PC-9 (cell line): ENCODE data around the gene SYF2. TPM values are rescaled to one million over a fixed set of nuclear protein-coding genes. Genes with fewer than 3 reads are reported as not detected.
"Not testable (repeated sequence)": the region's sequence is repeated elsewhere in the genome, so short reads cannot be mapped to it uniquely, and the experiment has no call there.

Experiments used
- Bru-seq: library from RNA; stranded (reverse); fragments of 400-500 nt; gene quantifications from one replicate; lab custom pipeline; 2021; lab: Mats Ljungman, UMichigan
- BruChase-seq, 2 experiments: library from RNA; stranded (reverse); fragments of 400-500 nt; gene quantifications; one replicate each; lab custom pipeline; 2021; lab: Mats Ljungman, UMichigan
- BruUV-seq: library from RNA; stranded (reverse); fragments of 400-500 nt; replicated peaks from 2 replicates; lab custom pipeline; 2021; lab: Mats Ljungman, UMichigan
- CTCF ChIA-PET: fragments of 300-600 bp; sonication (Branson Sonifier 250); formaldehyde crosslinking; loops from one replicate; lab custom pipeline; 2022; ENCODE audit warnings: antibody characterized with exemption; lab: Charles Lee
- POLR2A ChIA-PET: fragments of 300-600 bp; sonication (Branson Sonifier 250); formaldehyde crosslinking; loops from one replicate; lab custom pipeline; 2022; ENCODE audit warnings: antibody characterized with exemption; ENCODE audit not compliant: unreplicated experiment; lab: Charles Lee
- DNase-seq, 2 experiments: peaks; one replicate each; pipeline versions ENCODE4 v3.0.0 to v3.0.0-alpha.2; 2015 to 2022; ENCODE audit warnings: mixed read lengths in 1 of 2
- H2AFZ ChIP-seq: fragments of 200-600 bp; sonication (generic); 2 replicates; pipeline ENCODE4 v1.8.1; 2017; ENCODE audit warnings: antibody characterized with exemption
- H3F3A ChIP-seq: fragments of 200-600 bp; sonication (generic); 2 replicates; pipeline ENCODE4 v1.8.1; 2017; ENCODE audit warnings: antibody characterized with exemption, mild to moderate bottlenecking, low read depth; ENCODE audit not compliant: insufficient read depth
- H3K27ac ChIP-seq: fragments of 200-600 bp; sonication (generic); 2 replicates; pipeline ENCODE4 v1.6.1; 2016; ENCODE audit warnings: mixed run types
- H3K27me3 ChIP-seq: fragments of 200-600 bp; sonication (generic); 2 replicates; pipeline ENCODE4 v1.6.1; 2016; ENCODE audit warnings: low read depth, mixed run types; ENCODE audit not compliant: insufficient read depth
- H3K36me3 ChIP-seq: fragments of 200-600 bp; sonication (generic); 2 replicates; pipeline ENCODE4 v1.6.1; 2016; ENCODE audit warnings: low read depth, mixed run types
- H3K4me1 ChIP-seq: fragments of 200-600 bp; sonication (generic); replicated peaks from 2 replicates; pipeline ENCODE4 v1.6.1; 2016; ENCODE audit warnings: mixed run types; ENCODE audit not compliant: insufficient read depth
- H3K4me2 ChIP-seq: fragments of 200-600 bp; sonication (generic); 2 replicates; pipeline ENCODE4 v1.6.1; 2017; ENCODE audit warnings: mixed run types
- H3K4me3 ChIP-seq: fragments of 200-600 bp; sonication (generic); 2 replicates; pipeline ENCODE4 v1.6.1; 2016; ENCODE audit warnings: mixed run types
- H3K79me2 ChIP-seq: fragments of 200-600 bp; sonication (generic); 2 replicates; pipeline ENCODE4 v1.6.1; 2017; ENCODE audit warnings: low read depth, mixed run types
- H3K9me2 ChIP-seq: fragments of 200-600 bp; sonication (generic); 2 replicates; pipeline ENCODE4 v1.8.1; 2017; ENCODE audit warnings: mild to moderate bottlenecking; ENCODE audit not compliant: insufficient read depth
- H3K9me3 ChIP-seq: fragments of 200-600 bp; sonication (generic); 2 replicates; pipeline ENCODE4 v1.8.1; 2016; ENCODE audit warnings: low read depth; ENCODE audit not compliant: insufficient read depth
- H4K20me1 ChIP-seq: fragments of 200-600 bp; sonication (generic); 2 replicates; pipeline ENCODE4 v1.8.1; 2017; ENCODE audit not compliant: insufficient read depth
- EZH2 ChIP-seq: fragments of 200-600 bp; sonication (generic); IDR thresholded peaks from 2 replicates; pipeline ENCODE4 v1.8.0; 2017; ENCODE audit warnings: antibody characterized with exemption, low read depth
- intact Hi-C: fragments of 100-400 bp; cut with micrococcal nuclease; formaldehyde crosslinking; loops from one replicate; pipeline ENCODE4 v1.10.0; 2022; ENCODE audit not compliant: unreplicated experiment
- long read RNA-seq: library from polyadenylated mRNA; stranded (forward); transcript quantifications from one replicate; pipeline ENCODE4 v2.0.0, GENCODE V29; 2022
- total RNA-seq: library from RNA; stranded (reverse); gene quantifications from 2 replicates; pipeline ENCODE4 v1.2.3, GENCODE V29; 2021
- TF ChIP-seq, protein P1 (sequence below): fragments of 200-600 bp; sonication (generic); conservative IDR thresholded peaks from 2 replicates; pipeline ENCODE4 v1.6.1; 2017; ENCODE audit warnings: mixed run types, antibody characterized with exemption, mild to moderate bottlenecking, moderate library complexity

Gene SYF2
- total RNA-seq (48.1 and 55.0 TPM in 2 replicates), Bru-seq, nascent RNA (percentile 79 among the genes with signal in this experiment), BruChase-seq, experiment 1, labeled RNA remaining after a 2-hour chase (percentile 84 among the genes with signal in this experiment), BruChase-seq, experiment 2, labeled RNA remaining after a 6-hour chase (percentile 94 among the genes with signal in this experiment)
- long read RNA-seq, transcript SYF2-201 (7 exons, 1,345 nt), result major isoform, 97 of 109 reads
- long read RNA-seq, partial matches to known transcripts, result 8 of 109 reads
- long read RNA-seq, other reads (novel, unspliced or antisense), result 3 of 109 reads

GRCh38 chr1:25232027-25232865, at the start of gene SYF2:
Gene SYF2, minus strand, starts transcription at chr1:25232502. Its CDS starts 35 bp downstream, at chr1:25232467.
- Histone ChIP-seq H3K27me3 (no peaks in the 10 kb centered on the region), H3K4me2 (peak within 1 kb of the TSS; percentile 89), H3F3A (peaks cover 7% of the 10 kb centered on the region; the same call in 1 of the 2 replicates), H3K4me3 (peak within 1 kb of the TSS; percentile 94), H3K36me3 (0 out of 2 replicates have a peak, but pooled peaks cover 8% of the 10 kb centered on the region), H4K20me1 (no peaks in the 10 kb centered on the region), H3K79me2 (peaks cover 24% of the 10 kb centered on the region), H3K9me3 (no peaks in the 10 kb centered on the region), H3K9me2 (no peaks in the 10 kb centered on the region), H2AFZ (peak within 1 kb of the TSS; percentile 86), H3K27ac (peak within 1 kb of the TSS; percentile 70), H3K4me1 (peaks cover 11% of the 10 kb centered on the region; the same call in 1 of the 2 replicates)
- TF ChIP-seq EZH2, result no peak
- TF ChIP-seq, protein P1, sequence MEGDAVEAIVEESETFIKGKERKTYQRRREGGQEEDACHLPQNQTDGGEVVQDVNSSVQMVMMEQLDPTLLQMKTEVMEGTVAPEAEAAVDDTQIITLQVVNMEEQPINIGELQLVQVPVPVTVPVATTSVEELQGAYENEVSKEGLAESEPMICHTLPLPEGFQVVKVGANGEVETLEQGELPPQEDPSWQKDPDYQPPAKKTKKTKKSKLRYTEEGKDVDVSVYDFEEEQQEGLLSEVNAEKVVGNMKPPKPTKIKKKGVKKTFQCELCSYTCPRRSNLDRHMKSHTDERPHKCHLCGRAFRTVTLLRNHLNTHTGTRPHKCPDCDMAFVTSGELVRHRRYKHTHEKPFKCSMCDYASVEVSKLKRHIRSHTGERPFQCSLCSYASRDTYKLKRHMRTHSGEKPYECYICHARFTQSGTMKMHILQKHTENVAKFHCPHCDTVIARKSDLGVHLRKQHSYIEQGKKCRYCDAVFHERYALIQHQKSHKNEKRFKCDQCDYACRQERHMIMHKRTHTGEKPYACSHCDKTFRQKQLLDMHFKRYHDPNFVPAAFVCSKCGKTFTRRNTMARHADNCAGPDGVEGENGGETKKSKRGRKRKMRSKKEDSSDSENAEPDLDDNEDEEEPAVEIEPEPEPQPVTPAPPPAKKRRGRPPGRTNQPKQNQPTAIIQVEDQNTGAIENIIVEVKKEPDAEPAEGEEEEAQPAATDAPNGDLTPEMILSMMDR, result no peak
- DNase-seq, result peak; percentile 76 to 77
- ChIA-PET POLR2A (interaction anchor here (0.6 to 1.5 kb wide), 4 partner anchors 15 to 549 kb away, joined by 3 to 5 read pairs (median 4); partner anchors contain the start of gene RSRP1), CTCF (no interaction called here)
- intact Hi-C loops, result no loop called here
- BruUV-seq, result TSS peak; percentile 74

- H3K9me2 ChIP-seq, DNase-seq, H3K9me3 ChIP-seq, BruUV-seq, H3K27ac ChIP-seq, H2AFZ ChIP-seq, H3K27me3 ChIP-seq, H3K4me3 ChIP-seq, H3F3A ChIP-seq, intact Hi-C loops, H3K79me2 ChIP-seq, POLR2A ChIA-PET, H3K4me2 ChIP-seq, H4K20me1 ChIP-seq, H3K4me1 ChIP-seq, CTCF ChIA-PET, H3K36me3 ChIP-seq: not testable (repeated sequence)
Observed at GRCh38 chr1:25279693-25280111, 47.4 kb upstream of the SYF2 start.

- DNase-seq, H3K4me2 ChIP-seq, H3K36me3 ChIP-seq, H3K4me1 ChIP-seq, H3K27me3 ChIP-seq, H3F3A ChIP-seq, H4K20me1 ChIP-seq, H3K79me2 ChIP-seq, H2AFZ ChIP-seq, H3K9me3 ChIP-seq, H3K9me2 ChIP-seq, intact Hi-C loops, BruUV-seq, CTCF ChIA-PET, H3K4me3 ChIP-seq, H3K27ac ChIP-seq: not testable (repeated sequence)
- POLR2A ChIA-PET, result interaction anchor here (0.6 kb wide), 1 partner anchor 222 kb away, joined by 3 read pairs; no protein-coding TSS in a partner anchor
Observed at GRCh38 chr1:25278790-25279189, 46.5 kb upstream of the SYF2 start.

GRCh38 chr1:25278358-25278757, 46.1 kb upstream of the SYF2 start:
- H3K4me1 ChIP-seq, H3K9me3 ChIP-seq, CTCF ChIA-PET, DNase-seq, H3K27me3 ChIP-seq, H3K4me3 ChIP-seq, POLR2A ChIA-PET, H3K9me2 ChIP-seq, H4K20me1 ChIP-seq, intact Hi-C loops, BruUV-seq, H3F3A ChIP-seq, H3K36me3 ChIP-seq, H3K27ac ChIP-seq, H2AFZ ChIP-seq, H3K4me2 ChIP-seq, H3K79me2 ChIP-seq: not testable (repeated sequence)

DNA sequence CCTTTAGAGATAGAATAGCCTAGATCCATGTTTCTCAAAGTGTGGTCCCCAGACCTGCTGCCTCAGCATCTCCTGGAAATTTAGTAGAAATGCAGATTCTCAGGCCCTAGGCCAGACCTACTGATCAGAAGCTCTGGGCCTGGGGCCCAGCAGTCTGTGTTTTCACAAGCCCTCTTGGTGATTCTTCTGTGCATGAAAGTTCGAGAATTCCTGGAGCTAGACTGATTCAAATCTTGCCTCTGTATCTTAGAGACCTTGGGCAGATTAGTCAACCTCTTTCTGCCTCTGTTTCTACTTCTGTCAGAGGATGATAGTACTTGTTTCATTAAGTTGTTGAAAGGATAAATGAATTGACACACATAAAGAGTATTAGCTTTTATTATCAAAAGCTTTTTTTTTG, 45.0 kb upstream of the SYF2 start:
- CTCF ChIA-PET, intact Hi-C loops, H3K9me3 ChIP-seq, H3K36me3 ChIP-seq, H3K4me1 ChIP-seq, DNase-seq, H3K79me2 ChIP-seq, POLR2A ChIA-PET, H3K27me3 ChIP-seq, H3K4me2 ChIP-seq, H3F3A ChIP-seq, H3K27ac ChIP-seq, H2AFZ ChIP-seq, H3K9me2 ChIP-seq, H3K4me3 ChIP-seq, BruUV-seq, H4K20me1 ChIP-seq: not testable (repeated sequence)

- H3K36me3 ChIP-seq, H3K79me2 ChIP-seq, intact Hi-C loops, H4K20me1 ChIP-seq, POLR2A ChIA-PET, CTCF ChIA-PET, H3K4me1 ChIP-seq, H3K4me2 ChIP-seq, H3K9me3 ChIP-seq, DNase-seq, H3F3A ChIP-seq, H3K4me3 ChIP-seq, H2AFZ ChIP-seq, BruUV-seq, H3K9me2 ChIP-seq, H3K27ac ChIP-seq, H3K27me3 ChIP-seq: not testable (repeated sequence)
Observed at GRCh38 chr1:25275648-25276047, 43.3 kb upstream of the SYF2 start.
